ENCODE data around the gene ESRP2. TPM values are rescaled to one million over a fixed set of nuclear protein-coding genes. Genes with fewer than 3 reads are reported as not detected.

ESRP2 gene
- total RNA-seq, 2 experiments from 2014 or later, result 0.58 to 0.85 TPM

DNA sequence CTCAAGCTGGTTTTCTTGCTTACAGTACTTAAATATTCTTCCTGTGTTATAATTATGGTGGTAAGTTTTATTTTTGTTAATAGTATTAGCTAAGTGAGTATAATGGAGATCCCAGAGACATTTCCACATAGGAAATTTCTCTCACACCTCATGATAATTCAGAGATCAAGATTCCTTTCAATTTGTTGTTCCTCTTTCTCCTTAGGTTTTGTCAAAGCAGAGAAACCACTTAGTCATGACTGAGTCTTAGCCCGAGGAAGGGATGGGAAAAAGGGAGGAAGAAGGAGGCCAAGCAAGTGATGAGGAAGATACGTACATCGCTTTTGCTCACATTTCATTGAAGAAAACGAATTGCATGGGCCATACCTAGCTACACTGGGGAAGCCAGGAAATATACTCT lies 18.4 kb downstream of the ESRP2 start:
- Mint-ChIP-seq H3K9me3 (ENCODE audit: low read depth) (no peaks in the 10 kb centered on the region), H3K4me3 (no peak overlapping the region), H3K36me3 (ENCODE audit: low read depth) (peaks cover 10% of the 10 kb centered on the region), H3K4me1 (peaks cover 8% of the 10 kb centered on the region), H3K27me3 (no peaks in the 10 kb centered on the region), H3K27ac (peak overlapping the region; percentile 60)
- intact Hi-C loops (cut with DNase I, micrococcal nuclease), result no loop called here
- no peak for ATAC-seq
- DNase-seq, result no peak
- POLR2A ChIA-PET, result interaction anchor here (0.6 kb wide), 2 partner anchors 114 to 502 kb away, joined by 3 to 6 read pairs; no protein-coding TSS in a partner anchor
- CTCF ChIA-PET, result interaction anchor here (0.6 to 2.4 kb wide), 6 partner anchors 10 to 405 kb away, joined by 3 to 21 read pairs (median 4); partner anchors contain the start of gene SLC7A6

- intact Hi-C loops (cut with DNase I, micrococcal nuclease), result no loop called here
- Mint-ChIP-seq H3K9me3 (ENCODE audit: low read depth) (no peaks in the 10 kb centered on the region), H3K4me1 (peaks cover 20% of the 10 kb centered on the region), H3K27me3 (no peaks in the 10 kb centered on the region), H3K4me3 (no peak overlapping the region), H3K27ac (no peak overlapping the region), H3K36me3 (ENCODE audit: low read depth) (peaks cover 10% of the 10 kb centered on the region)
- CTCF ChIA-PET, result interaction anchor here (1.2 to 2.4 kb wide), 2 partner anchors 11 to 48 kb away, joined by 4 to 21 read pairs; partner anchors contain the start of gene SLC7A6
- ATAC-seq (no peak), DNase-seq (no peak)
- POLR2A ChIA-PET, result no interaction called here
Observed at GRCh38 chr16:68216240-68216639, 19.7 kb downstream of the ESRP2 start.

- no peak for ATAC-seq
- Mint-ChIP-seq H3K36me3 (ENCODE audit: low read depth) (peaks cover 17% of the 10 kb centered on the region), H3K4me1 (peaks cover 29% of the 10 kb centered on the region), H3K27me3 (no peaks in the 10 kb centered on the region), H3K27ac (peak overlapping the region; percentile 30), H3K9me3 (ENCODE audit: low read depth) (no peaks in the 10 kb centered on the region), H3K4me3 (no peak overlapping the region)
- no peak for DNase-seq
- POLR2A ChIA-PET, result no interaction called here
- intact Hi-C loops (cut with DNase I, micrococcal nuclease), result no loop called here
- CTCF ChIA-PET, result no interaction called here
Observed at GRCh38 chr16:68215302-68215701, 20.6 kb downstream of the ESRP2 start.

DNA sequence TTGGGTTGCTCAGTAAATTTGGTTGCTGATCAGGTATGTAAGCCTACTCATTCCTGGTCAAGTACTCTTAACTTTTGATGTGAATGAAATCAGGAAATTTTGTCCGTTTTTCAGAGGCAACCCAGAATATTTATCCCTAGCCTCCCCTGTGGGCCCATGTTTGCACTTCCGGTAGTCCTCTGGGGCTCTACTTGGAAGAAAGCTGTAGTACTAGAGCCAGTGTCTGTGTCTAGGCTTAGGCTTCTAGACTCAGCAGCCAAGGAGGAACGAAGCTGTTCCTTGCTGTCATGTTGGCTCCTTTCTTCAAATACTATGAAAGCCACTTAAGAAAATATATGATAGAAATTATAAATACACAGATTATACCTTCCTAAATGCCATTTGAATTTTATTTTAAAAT lies 21.2 kb downstream of the ESRP2 start:
- Mint-ChIP-seq H3K36me3 (ENCODE audit: low read depth) (peaks cover 18% of the 10 kb centered on the region), H3K4me1 (peaks cover 33% of the 10 kb centered on the region), H3K27ac (no peak overlapping the region), H3K27me3 (no peaks in the 10 kb centered on the region), H3K9me3 (ENCODE audit: low read depth) (no peaks in the 10 kb centered on the region), H3K4me3 (no peak overlapping the region)
- intact Hi-C loops (cut with DNase I, micrococcal nuclease), result no loop called here
- no peak for DNase-seq
- ATAC-seq, result no peak
- CTCF ChIA-PET, result no interaction called here
- POLR2A ChIA-PET, result no interaction called here

DNA sequence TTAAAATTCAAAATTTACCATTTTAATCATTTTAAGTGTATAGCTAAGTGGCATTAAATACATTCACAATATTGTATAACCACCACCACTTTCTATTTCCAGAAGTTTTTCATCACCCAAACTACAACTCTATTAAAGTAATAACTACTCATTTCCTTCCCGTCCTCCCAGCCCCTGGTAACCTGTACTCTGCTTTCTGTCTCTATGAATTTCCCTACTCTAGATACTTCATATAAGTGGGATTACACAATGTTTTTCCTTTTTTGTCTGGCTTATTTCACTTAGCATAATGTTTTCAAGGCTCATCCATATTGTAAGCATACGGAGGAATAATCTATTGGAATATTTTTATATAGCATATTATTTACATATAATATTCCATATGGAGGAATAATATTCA lies 29.7 kb downstream of the ESRP2 start:
- no peak overlapping the region for H3K27ac Mint-ChIP-seq
- POLR2A ChIA-PET, result no interaction called here
- CTCF ChIA-PET, result interaction anchor here (0.6 to 1.2 kb wide), 5 partner anchors 22 to 373 kb away, joined by 3 to 4 read pairs (median 3); no protein-coding TSS in a partner anchor
- DNase-seq (no peak), ATAC-seq (no peak)
- H3K27me3 Mint-ChIP-seq, result no peaks in the 10 kb centered on the region
- peaks cover 24% of the 10 kb centered on the region for H3K4me1 Mint-ChIP-seq
- H3K9me3 Mint-ChIP-seq (ENCODE audit: low read depth), result no peaks in the 10 kb centered on the region
- no peak overlapping the region for H3K4me3 Mint-ChIP-seq
- peaks cover 19% of the 10 kb centered on the region for H3K36me3 Mint-ChIP-seq (ENCODE audit: low read depth)
- intact Hi-C loops (cut with DNase I, micrococcal nuclease), result loop anchor here in 1 of 2 experiments (5.0 kb wide), 1 partner anchor 89 kb away; no protein-coding TSS in a partner anchor

GRCh38 chr16:68202091-68202519 lies 33.8 kb downstream of the ESRP2 start:
- H3K27ac Mint-ChIP-seq, result peak overlapping the region; percentile 0
- H3K36me3 Mint-ChIP-seq (ENCODE audit: low read depth), result peaks cover 8% of the 10 kb centered on the region
- peaks cover 12% of the 10 kb centered on the region for H3K4me1 Mint-ChIP-seq
- ATAC-seq (no peak), DNase-seq (no peak)
- no peaks in the 10 kb centered on the region for H3K9me3 Mint-ChIP-seq (ENCODE audit: low read depth)
- H3K27me3 Mint-ChIP-seq, result no peaks in the 10 kb centered on the region
- CTCF ChIA-PET, result interaction anchor here (0.9 to 1.8 kb wide), 2 partner anchors 108 to 161 kb away, joined by 3 to 5 read pairs; no protein-coding TSS in a partner anchor
- intact Hi-C loops (cut with DNase I, micrococcal nuclease), result no loop called here
- H3K4me3 Mint-ChIP-seq, result no peak overlapping the region
- POLR2A ChIA-PET, result no interaction called here

DNA sequence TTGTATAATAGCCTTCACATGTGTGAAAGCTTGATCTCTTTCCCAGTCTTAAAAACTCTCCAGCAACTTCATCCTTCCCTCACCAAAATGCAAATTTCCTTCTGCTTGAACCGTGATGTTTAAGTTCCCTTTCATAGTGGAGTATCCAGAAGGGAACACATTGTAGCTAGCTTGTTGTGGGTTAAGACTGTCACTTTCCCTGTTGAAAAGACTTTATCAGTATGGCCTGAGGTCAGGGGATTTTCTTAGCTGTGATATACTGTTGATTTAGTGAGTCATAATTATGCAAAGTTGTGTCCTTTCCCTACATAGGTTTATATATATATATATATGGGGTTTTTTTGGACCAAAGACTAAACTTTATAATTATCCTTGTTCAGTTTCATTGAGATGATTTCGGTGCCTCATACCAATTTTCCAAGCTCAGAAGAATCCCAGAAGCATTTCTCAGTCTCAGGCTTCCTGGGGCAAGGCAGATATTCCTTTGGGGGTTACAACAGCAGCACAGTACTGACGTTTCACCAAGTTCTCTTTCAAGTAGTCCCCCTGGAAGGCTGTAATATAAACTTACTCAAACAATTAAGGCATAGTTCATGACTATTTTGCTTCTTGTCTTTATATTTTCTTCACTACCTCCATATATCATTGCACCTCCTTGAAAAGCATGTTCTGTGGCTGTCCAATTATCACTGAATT lies 35.7 kb downstream of the ESRP2 start:
- Mint-ChIP-seq H3K27me3 (no peaks in the 10 kb centered on the region), H3K4me3 (no peak overlapping the region), H3K9me3 (ENCODE audit: low read depth) (no peaks in the 10 kb centered on the region), H3K36me3 (ENCODE audit: low read depth) (peaks cover 5% of the 10 kb centered on the region), H3K4me1 (peaks cover 12% of the 10 kb centered on the region), H3K27ac (peak overlapping the region; percentile 38)
- ChIA-PET POLR2A (interaction anchor here (0.5 kb wide), 1 partner anchor 384 kb away, joined by 5 read pairs; no protein-coding TSS in a partner anchor), CTCF (interaction anchor here (0.8 to 1.3 kb wide), 4 partner anchors 22 to 81 kb away, joined by 3 to 4 read pairs (median 4); no protein-coding TSS in a partner anchor)
- intact Hi-C loops (cut with DNase I, micrococcal nuclease), result no loop called here
- DNase-seq, result no peak
- ATAC-seq, result peak; percentile 77

DNA sequence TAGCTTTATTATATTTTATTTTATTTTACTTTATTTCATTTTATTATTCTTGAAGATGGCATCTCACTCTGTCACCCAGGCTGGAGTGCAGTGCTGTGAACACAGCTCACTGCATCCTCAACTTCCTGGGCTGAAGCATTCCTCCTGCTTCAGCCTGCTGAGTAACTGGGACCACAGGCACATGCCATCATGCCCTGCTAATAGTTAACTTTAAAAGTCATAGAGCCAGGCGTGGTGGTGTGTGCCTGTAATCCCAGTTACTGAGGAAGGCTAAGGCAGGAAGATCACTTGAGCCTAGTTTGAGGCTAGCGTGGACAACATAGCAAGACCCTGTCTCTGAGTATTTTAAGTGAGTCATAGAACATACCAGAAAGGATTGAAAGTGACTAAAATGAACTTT lies 38.7 kb downstream of the ESRP2 start:
- no peaks in the 10 kb centered on the region for H3K9me3 Mint-ChIP-seq (ENCODE audit: low read depth)
- H3K4me3 Mint-ChIP-seq, result no peak overlapping the region
- ATAC-seq (no peak), DNase-seq (no peak)
- intact Hi-C loops (cut with DNase I, micrococcal nuclease), result no loop called here
- POLR2A ChIA-PET, result no interaction called here
- H3K36me3 Mint-ChIP-seq (ENCODE audit: low read depth), result peaks cover 19% of the 10 kb centered on the region
- no peaks in the 10 kb centered on the region for H3K27me3 Mint-ChIP-seq
- H3K4me1 Mint-ChIP-seq, result peaks cover 18% of the 10 kb centered on the region
- CTCF ChIA-PET, result interaction anchor here (0.5 to 1.5 kb wide), 5 partner anchors 14 to 279 kb away, joined by 3 to 4 read pairs (median 3); no protein-coding TSS in a partner anchor
- no peak overlapping the region for H3K27ac Mint-ChIP-seq

DNA sequence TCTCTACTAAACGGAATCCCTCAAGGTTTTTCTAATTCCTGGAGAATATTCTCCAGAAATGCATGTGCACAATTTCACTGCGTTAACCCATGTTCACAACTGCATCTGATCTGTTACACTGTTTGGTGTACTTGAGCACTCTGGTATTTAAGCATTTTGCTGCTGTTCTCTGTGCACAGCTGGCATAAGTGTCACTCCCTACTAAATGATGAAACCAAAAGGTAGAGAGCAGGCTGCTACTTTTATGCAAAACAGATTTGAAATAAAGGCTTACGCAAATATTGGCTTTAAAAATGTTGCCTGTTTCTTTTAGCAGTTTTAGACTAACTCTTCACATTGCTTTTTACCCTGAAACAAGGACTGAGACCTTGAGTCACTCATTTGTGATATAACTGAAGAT lies 41.7 kb downstream of the ESRP2 start:
- ChIA-PET CTCF (interaction anchor here (0.9 kb wide), 1 partner anchor 20 kb away, joined by 3 read pairs; no protein-coding TSS in a partner anchor), POLR2A (no interaction called here)
- no peaks in the 10 kb centered on the region for H3K9me3 Mint-ChIP-seq (ENCODE audit: low read depth)
- no peak overlapping the region for H3K27ac Mint-ChIP-seq
- H3K4me3 Mint-ChIP-seq, result no peak overlapping the region
- H3K27me3 Mint-ChIP-seq, result no peaks in the 10 kb centered on the region
- no peak for DNase-seq
- intact Hi-C loops (cut with DNase I, micrococcal nuclease), result no loop called here
- peaks cover 8% of the 10 kb centered on the region for H3K4me1 Mint-ChIP-seq
- ATAC-seq, result no peak
- peaks cover 34% of the 10 kb centered on the region for H3K36me3 Mint-ChIP-seq (ENCODE audit: low read depth)

DNA sequence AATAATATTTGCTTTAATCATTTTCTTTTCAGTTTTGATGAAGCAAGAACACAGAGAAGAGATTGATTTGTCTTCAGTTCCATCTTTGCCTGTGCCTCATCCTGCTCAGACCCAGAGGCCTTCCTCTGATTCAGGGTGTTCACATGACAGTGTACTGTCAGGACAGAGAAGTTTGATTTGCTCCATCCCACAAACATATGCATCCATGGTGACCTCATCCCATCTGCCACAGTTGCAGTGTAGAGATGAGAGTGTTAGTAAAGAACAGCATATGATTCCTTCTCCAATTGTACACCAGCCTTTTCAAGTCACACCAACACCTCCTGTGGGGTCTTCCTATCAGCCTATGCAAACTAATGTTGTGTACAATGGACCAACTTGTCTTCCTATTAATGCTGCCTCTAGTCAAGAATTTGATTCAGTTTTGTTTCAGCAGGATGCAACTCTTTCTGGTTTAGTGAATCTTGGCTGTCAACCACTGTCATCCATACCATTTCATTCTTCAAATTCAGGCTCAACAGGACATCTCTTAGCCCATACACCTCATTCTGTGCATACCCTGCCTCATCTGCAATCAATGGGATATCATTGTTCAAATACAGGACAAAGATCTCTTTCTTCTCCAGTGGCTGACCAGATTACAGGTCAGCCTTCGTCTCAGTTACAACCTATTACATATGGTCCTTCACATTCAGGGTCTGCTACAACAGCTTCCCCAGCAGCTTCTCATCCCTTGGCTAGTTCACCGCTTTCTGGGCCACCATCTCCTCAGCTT lies 45.0 kb downstream of the ESRP2 start:
- intact Hi-C loops (cut with DNase I, micrococcal nuclease), result no loop called here
- Mint-ChIP-seq H3K36me3 (ENCODE audit: low read depth) (peaks cover 46% of the 10 kb centered on the region), H3K27me3 (no peaks in the 10 kb centered on the region), H3K9me3 (ENCODE audit: low read depth) (no peaks in the 10 kb centered on the region), H3K27ac (no peak overlapping the region), H3K4me1 (peaks cover 6% of the 10 kb centered on the region), H3K4me3 (no peak overlapping the region)
- POLR2A ChIA-PET, result no interaction called here
- ATAC-seq, result no peak
- CTCF ChIA-PET, result interaction anchor here (1.3 kb wide), 1 partner anchor 26 kb away, joined by 3 read pairs; no protein-coding TSS in a partner anchor
- no peak for DNase-seq

DNA sequence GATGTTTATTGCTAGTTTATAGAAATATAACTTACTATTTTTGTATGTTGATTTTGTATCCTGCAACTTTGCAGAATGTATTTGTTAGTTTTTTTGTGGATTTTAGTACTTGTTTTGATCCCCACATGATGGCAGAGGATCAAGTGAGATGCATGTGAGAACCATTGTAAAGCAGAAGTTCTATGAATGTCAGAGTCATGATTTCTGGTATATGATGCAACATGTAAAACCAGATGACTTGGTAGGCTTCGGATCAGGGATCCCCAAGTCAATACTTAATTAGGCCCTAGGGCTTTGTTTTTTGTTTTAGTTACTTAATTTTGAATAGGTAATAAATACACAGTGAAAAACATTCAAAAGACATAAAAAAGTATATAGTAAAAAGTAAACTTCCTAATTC lies 45.8 kb downstream of the ESRP2 start:
- CTCF ChIA-PET, result interaction anchor here (0.7 to 1.7 kb wide), 2 partner anchors 8 to 50 kb away, joined by 3 to 4 read pairs; no protein-coding TSS in a partner anchor
- intact Hi-C loops (cut with DNase I, micrococcal nuclease), result no loop called here
- Mint-ChIP-seq H3K27ac (no peak overlapping the region), H3K4me1 (peaks cover 6% of the 10 kb centered on the region), H3K27me3 (no peaks in the 10 kb centered on the region), H3K9me3 (ENCODE audit: low read depth) (no peaks in the 10 kb centered on the region), H3K4me3 (no peak overlapping the region), H3K36me3 (ENCODE audit: low read depth) (peaks cover 51% of the 10 kb centered on the region)
- ATAC-seq (no peak), DNase-seq (no peak)
- POLR2A ChIA-PET, result no interaction called here

All from activated CD4-positive, alpha-beta T cell treated with anti-CD3 and anti-CD28 coated beads for 36 hours (primary cell).